HCT116 (cell line): ENCODE results near the gene POLR3H. TPM values are rescaled to one million over a fixed set of nuclear protein-coding genes. Genes with fewer than 3 reads are reported as not detected.

ENCODE experiments used
- ATAC-seq: fragments of 200-7000 bp; cut with Tn5 transposase; 2 replicates; pipeline ENCODE4 v1.9.1; 2020; ENCODE audit warnings: mild to moderate bottlenecking, moderate library complexity
- BruUV-seq: library from RNA; stranded (reverse); fragments of 400-500 nt; replicated peaks from 2 replicates; lab custom pipeline; 2021; lab: Mats Ljungman, UMichigan
- CTCF ChIA-PET: fragments of 300-600 bp; sonication (Branson Sonifier 250); formaldehyde crosslinking; loops from one replicate; lab custom pipeline; 2021; ENCODE audit warnings: antibody characterized with exemption; lab: Charles Lee
- POLR2A ChIA-PET: fragments of 300-600, 350-600 bp; sonication (Branson Sonifier 250); formaldehyde crosslinking; loops from one replicate; lab custom pipeline; 2021; ENCODE audit warnings: antibody characterized with exemption; lab: Charles Lee
- RAD21 ChIA-PET, 2 experiments: fragments of 300-600 bp; sonication (Branson Sonifier 250); formaldehyde crosslinking; loops; one replicate each; lab custom pipeline; 2023; ENCODE audit warnings: low total read pairs in 2 of 2; ENCODE audit not compliant: uncharacterized antibody in 2 of 2, unreplicated experiment in 2 of 2, low non-redundant PET in 1 of 2; lab: Charles Lee
- DNase-seq: peaks from one replicate; pipeline ENCODE4 v3.0.0-alpha.2; 2010; ENCODE audit warnings: low read depth, low spot score
- H2AFZ ChIP-seq: fragments of 200-600 bp; shearing (Covaris generic), sonication (generic); 2 replicates; pipeline ENCODE4 v1.6.1; 2017; ENCODE audit warnings: low read depth, mixed run types, mixed read lengths, antibody characterized with exemption, low read length; ENCODE audit not compliant: poor library complexity, severe bottlenecking
- H3K27ac ChIP-seq: 2 replicates; pipeline ENCODE4 v1.5.1; 2012; ENCODE audit warnings: low read depth, low read length
- H3K27me3 ChIP-seq: fragments of 200-600 bp; sonication (generic); 2 replicates; pipeline ENCODE4 v1.6.1; 2016; ENCODE audit warnings: mixed run types, low read length, mixed read lengths; ENCODE audit not compliant: insufficient read depth
- H3K36me3 ChIP-seq, 2 experiments: fragments of 200-500 bp in 1 of 2; fragments of 200-600 bp in 1 of 2; sonication (Bioruptor generic) in 1 of 2; sonication (generic) in 1 of 2; 2 replicates each; pipeline versions ENCODE4 v1.5.1 to v1.6.1; 2014 to 2016; ENCODE audit warnings: low read length in 2 of 2, inconsistent platforms in 1 of 2, mixed read lengths in 1 of 2, mixed run types in 1 of 2; ENCODE audit not compliant: insufficient read depth in 2 of 2, control insufficient read depth in 1 of 2
- H3K4me1 ChIP-seq, 2 experiments: fragments of 200-600 bp in 1 of 2; sonication (generic) in 1 of 2; 2 replicates each; pipeline versions ENCODE4 v1.5.1 to v1.6.1; 2012 to 2017; ENCODE audit warnings: low read length in 2 of 2, inconsistent platforms in 1 of 2, mild to moderate bottlenecking in 1 of 2, mixed read lengths in 1 of 2, mixed run types in 1 of 2, moderate library complexity in 1 of 2; ENCODE audit not compliant: insufficient read depth in 2 of 2, control insufficient read depth in 1 of 2
- H3K4me2 ChIP-seq: fragments of 200-600 bp; sonication (generic); 2 replicates; pipeline ENCODE4 v1.6.1; 2017; ENCODE audit warnings: mixed run types, low read length, mixed read lengths
- H3K4me3 ChIP-seq, 2 experiments: fragments of 200-600 bp in 1 of 2; sonication (generic) in 1 of 2; replicated peaks in 1 of 2; 2 replicates each; pipeline ENCODE4 v1.5.1; 2011 to 2016; ENCODE audit warnings: low read length in 2 of 2, control low read depth in 1 of 2, low read depth in 1 of 2, mild to moderate bottlenecking in 1 of 2, mixed read lengths in 1 of 2, mixed run types in 1 of 2
- H3K79me2 ChIP-seq: fragments of 200-600 bp; sonication (generic); 2 replicates; pipeline ENCODE4 v1.6.1; 2017; ENCODE audit warnings: mild to moderate bottlenecking, mixed run types, low read length, moderate library complexity, mixed read lengths; ENCODE audit not compliant: insufficient read depth
- H3K9ac ChIP-seq: fragments of 200-600 bp; sonication (generic); 2 replicates; pipeline ENCODE4 v1.6.1; 2016; ENCODE audit warnings: low read length, mixed read lengths
- H3K9me2 ChIP-seq: fragments of 200-600 bp; sonication (generic), shearing (Covaris generic); 2 replicates; pipeline ENCODE4 v1.6.1; 2017; ENCODE audit warnings: mixed run types, mild to moderate bottlenecking, moderate library complexity; ENCODE audit not compliant: insufficient read depth
- H3K9me3 ChIP-seq, 2 experiments: fragments of 200-500 bp in 1 of 2; fragments of 200-600 bp in 1 of 2; sonication (Bioruptor generic) in 1 of 2; sonication (generic) in 1 of 2; 2 replicates each; pipeline ENCODE4 v1.6.1; 2014 to 2017; ENCODE audit warnings: low read length in 2 of 2, mixed read lengths in 2 of 2, inconsistent platforms in 1 of 2, low read depth in 1 of 2, mild to moderate bottlenecking in 1 of 2, mixed run types in 1 of 2, moderate library complexity in 1 of 2; ENCODE audit not compliant: control insufficient read depth in 1 of 2, insufficient read depth in 1 of 2
- H4K20me1 ChIP-seq: fragments of 200-600 bp; sonication (generic), shearing (Covaris generic); 2 replicates; pipeline ENCODE4 v1.6.1; 2017; ENCODE audit warnings: mixed run types, mild to moderate bottlenecking, moderate library complexity; ENCODE audit not compliant: insufficient read depth
- EGR1 ChIP-seq: IDR thresholded peaks from 2 replicates; pipeline ENCODE4 v1.6.1; 2012; ENCODE audit warnings: low read depth
- JUND ChIP-seq: IDR thresholded peaks from 2 replicates; pipeline ENCODE4 v1.6.1; 2012
- RAD21 ChIP-seq: IDR thresholded peaks from 2 replicates; pipeline ENCODE4 v1.6.1; 2012; ENCODE audit warnings: low read depth, mild to moderate bottlenecking
- YY1 ChIP-seq: IDR thresholded peaks from 2 replicates; pipeline ENCODE4 v1.6.1; 2011; ENCODE audit warnings: low read length, low read depth, moderate library complexity, mild to moderate bottlenecking; ENCODE audit not compliant: insufficient replicate concordance; ENCODE audit errors: extremely low read depth
- intact Hi-C: fragments of 100-400 bp; cut with micrococcal nuclease; formaldehyde crosslinking; loops from 2 replicates; pipeline ENCODE4 v1.10.0; 2022
- total RNA-seq: library from RNA; stranded (reverse); gene quantifications from one replicate; pipeline ENCODE4 v1.2.1, GENCODE V29; 2021; ENCODE audit not compliant: unreplicated experiment
- TF ChIP-seq, protein P1 (sequence below), 3 experiments: fragments of 200-600 bp in 1 of 3; sonication (generic) in 1 of 3; IDR thresholded peaks in 2 of 3; conservative IDR thresholded peaks in 1 of 3; 2 replicates each; pipeline ENCODE4 v1.5.1; 2012 to 2017; ENCODE audit warnings: low read depth in 2 of 3, low read length in 2 of 3, antibody characterized with exemption in 1 of 3, borderline replicate concordance in 1 of 3, control low read depth in 1 of 3, mild to moderate bottlenecking in 1 of 3, mixed read lengths in 1 of 3, mixed run types in 1 of 3, moderate library complexity in 1 of 3; ENCODE audit not compliant: insufficient read depth in 1 of 3

Gene POLR3H
- total RNA-seq, 1 experiment from 2014 or later, result 62.1 TPM

DNA sequence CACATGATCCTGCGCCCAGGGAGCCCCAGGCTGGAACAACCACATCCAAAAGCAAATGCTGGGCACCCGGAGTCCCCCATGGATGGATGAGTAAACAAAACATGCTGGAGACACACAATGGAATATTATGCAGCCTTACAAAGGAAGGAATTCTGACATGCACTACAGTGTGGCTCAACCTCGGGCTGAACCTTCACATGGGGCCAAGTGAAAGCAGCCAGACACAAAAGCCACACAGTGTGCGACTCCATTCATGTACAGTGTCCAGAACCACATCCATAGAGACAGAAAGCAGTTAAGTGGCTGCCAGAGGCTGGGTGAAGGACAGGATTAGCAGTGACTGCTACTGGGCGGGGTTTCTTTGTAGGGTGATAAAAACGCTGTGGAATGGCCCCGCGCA is 10.1 kb downstream of the POLR3H start:
- ChIA-PET POLR2A (no interaction called here), RAD21 (no interaction called here), CTCF (no interaction called here)
- Histone ChIP-seq H3K9ac (no peak overlapping the region), H3K4me1 (no peaks in the 10 kb centered on the region), H2AFZ (no peak overlapping the region), H3K4me3 (no peak overlapping the region), H3K27me3 (no peaks in the 10 kb centered on the region), H3K9me3 (no peaks in the 10 kb centered on the region), H3K79me2 (peaks cover 77% of the 10 kb centered on the region), H3K36me3 (peaks cover 43 to 56% of the 10 kb centered on the region in 2 experiments), H3K27ac (no peak overlapping the region), H4K20me1 (no peaks in the 10 kb centered on the region; the same call in 1 of the 2 replicates), H3K9me2 (no peaks in the 10 kb centered on the region), H3K4me2 (no peak overlapping the region)
- ATAC-seq (no peak), DNase-seq (no peak)
- no TSS peak for BruUV-seq
- TF ChIP-seq YY1 (no peak), EGR1 (no peak)
- intact Hi-C loops, result no loop called here

DNA sequence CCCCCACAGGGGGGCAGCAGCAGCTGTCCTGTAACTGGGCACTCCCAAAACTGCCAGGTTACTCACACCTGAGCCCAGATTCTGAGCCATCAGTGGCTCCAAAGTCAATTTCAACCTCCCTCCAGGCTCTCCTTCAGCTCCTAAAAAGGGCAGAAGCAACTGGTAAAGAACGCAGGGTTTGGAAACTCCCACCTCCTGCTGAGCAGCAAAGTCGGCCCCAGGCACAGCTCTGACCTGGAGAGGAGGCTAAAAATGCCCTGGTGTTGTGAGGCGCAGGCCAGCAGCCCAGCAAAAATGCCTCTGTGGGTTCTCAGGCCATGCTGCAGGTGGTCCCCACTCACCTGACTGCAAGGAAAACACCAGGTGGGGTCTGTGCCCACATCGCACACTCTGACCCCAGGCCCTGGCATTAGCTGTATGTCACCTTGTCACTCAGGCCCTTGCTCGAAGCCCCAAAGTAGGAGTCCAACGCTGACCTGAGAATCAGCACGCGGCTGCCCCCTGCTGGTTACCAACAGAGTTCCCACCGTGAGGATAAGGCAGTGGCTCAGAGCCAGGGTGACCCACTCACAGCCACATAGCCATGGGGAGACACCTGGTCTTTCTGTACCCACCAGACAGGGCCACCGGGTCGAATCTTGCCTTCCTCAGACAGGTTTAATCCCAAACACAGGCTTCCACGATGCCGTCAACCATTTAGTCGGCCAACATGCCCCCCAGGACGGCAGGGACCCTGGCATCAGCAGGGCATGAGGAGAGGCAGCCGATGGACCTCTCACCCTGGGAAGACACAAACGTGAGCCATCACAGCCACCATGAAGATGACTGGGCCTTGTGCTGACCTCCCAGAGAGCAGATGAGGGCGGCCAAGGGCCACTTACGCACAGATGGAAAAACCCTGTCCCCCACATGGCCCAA is 11.1 kb downstream of the POLR3H start:
- H3K9me2 ChIP-seq, result no peaks in the 10 kb centered on the region
- no peaks in the 10 kb centered on the region for H3K4me1 ChIP-seq
- no peaks in the 10 kb centered on the region for H3K9me3 ChIP-seq
- no peak for DNase-seq
- ChIA-PET POLR2A (no interaction called here), RAD21 (interaction anchor here in 1 of 2 experiments (0.5 to 1.0 kb wide), 2 partner anchors 172 to 611 kb away, joined by 3 read pairs; no protein-coding TSS in a partner anchor)
- no peak overlapping the region for H3K4me2 ChIP-seq
- no peak overlapping the region for H3K4me3 ChIP-seq
- no peak overlapping the region for H3K9ac ChIP-seq
- BruUV-seq, result no TSS peak
- H3K36me3 ChIP-seq, result peaks cover 44 to 61% of the 10 kb centered on the region in 2 experiments
- no peak overlapping the region; the same call in 1 of the 2 replicates for H3K27ac ChIP-seq
- no peaks in the 10 kb centered on the region; the same call in 1 of the 2 replicates for H4K20me1 ChIP-seq
- no peaks in the 10 kb centered on the region for H3K27me3 ChIP-seq
- no peak for TF ChIP-seq JUND
- peak; percentile 56 for TF ChIP-seq RAD21
- TF ChIP-seq, protein P1, sequence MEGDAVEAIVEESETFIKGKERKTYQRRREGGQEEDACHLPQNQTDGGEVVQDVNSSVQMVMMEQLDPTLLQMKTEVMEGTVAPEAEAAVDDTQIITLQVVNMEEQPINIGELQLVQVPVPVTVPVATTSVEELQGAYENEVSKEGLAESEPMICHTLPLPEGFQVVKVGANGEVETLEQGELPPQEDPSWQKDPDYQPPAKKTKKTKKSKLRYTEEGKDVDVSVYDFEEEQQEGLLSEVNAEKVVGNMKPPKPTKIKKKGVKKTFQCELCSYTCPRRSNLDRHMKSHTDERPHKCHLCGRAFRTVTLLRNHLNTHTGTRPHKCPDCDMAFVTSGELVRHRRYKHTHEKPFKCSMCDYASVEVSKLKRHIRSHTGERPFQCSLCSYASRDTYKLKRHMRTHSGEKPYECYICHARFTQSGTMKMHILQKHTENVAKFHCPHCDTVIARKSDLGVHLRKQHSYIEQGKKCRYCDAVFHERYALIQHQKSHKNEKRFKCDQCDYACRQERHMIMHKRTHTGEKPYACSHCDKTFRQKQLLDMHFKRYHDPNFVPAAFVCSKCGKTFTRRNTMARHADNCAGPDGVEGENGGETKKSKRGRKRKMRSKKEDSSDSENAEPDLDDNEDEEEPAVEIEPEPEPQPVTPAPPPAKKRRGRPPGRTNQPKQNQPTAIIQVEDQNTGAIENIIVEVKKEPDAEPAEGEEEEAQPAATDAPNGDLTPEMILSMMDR (IDR thresholded peaks at IDR 0.05 in 2 of 3, conservative IDR thresholded peaks at IDR 0.05 in 1 of 3; ENCODE audit: borderline replicate concordance in 1 of 3, insufficient read depth in 1 of 3, low read depth in 2 of 3, low read length in 2 of 3), result peak; percentile 45 to 86 (median 85); a peak in 5 of 6 replicates
- TF ChIP-seq, all 23 proteins: peak for 2
- intact Hi-C loops, result loop anchor here (1.0 kb wide), 1 partner anchor 64 kb away; no protein-coding TSS in a partner anchor
- H3K79me2 ChIP-seq, result peaks cover 67% of the 10 kb centered on the region
- H2AFZ ChIP-seq, result no peak overlapping the region
- ATAC-seq, result peak; percentile 76
- CTCF ChIA-PET, result interaction anchor here (1.0 kb wide), 2 partner anchors 57 to 129 kb away, joined by 3 read pairs; partner anchors contain the start of gene PMM1
